BJ (cell line): Measurements from ENCODE around the gene MTM1. TPM values are rescaled to one million over a fixed set of nuclear protein-coding genes. Genes with fewer than 3 reads are reported as not detected.
A peak's percentile ranks its signal among the peaks of the same experiment; 100 is the strongest.

Source experiments
- CTCF ChIA-PET: fragments of 350-600 bp; formaldehyde crosslinking; extraction: SDS; loops from one replicate; lab custom pipeline; 2021; ENCODE audit warnings: antibody characterized with exemption, inconsistent platforms; lab: Yijun Ruan, JAX
- POLR2A ChIA-PET: fragments of 300-600 bp; sonication (Branson Sonifier 250); formaldehyde crosslinking; extraction: SDS; loops from one replicate; lab custom pipeline; 2021; ENCODE audit warnings: antibody characterized with exemption; lab: Charles Lee
- DNase-seq: peaks from one replicate; pipeline ENCODE4 v3.0.0-alpha.2; 2011; ENCODE audit warnings: low read depth
- H3K27me3 ChIP-seq: 2 replicates; pipeline ENCODE4 v1.6.0; 2011; ENCODE audit warnings: low read length; ENCODE audit not compliant: control insufficient read depth, insufficient read depth
- H3K36me3 ChIP-seq: 2 replicates; pipeline ENCODE4 v1.5.1; 2011; ENCODE audit warnings: low read length; ENCODE audit not compliant: control insufficient read depth, insufficient read depth
- H3K4me3 ChIP-seq: 2 replicates; pipeline ENCODE4 v1.5.1; 2011; ENCODE audit warnings: low read depth, mild to moderate bottlenecking, control low read depth, low read length
- polyA plus RNA-seq: library from polyadenylated mRNA; depleted of rRNA; stranded (reverse); fragments of >200 nt; gene quantifications from 2 replicates; pipeline ENCODE4 v1.2.3, GENCODE V29; 2011
- TF ChIP-seq, protein P1 (sequence below): IDR thresholded peaks from 2 replicates; pipeline ENCODE4 v1.5.1; 2011; ENCODE audit warnings: low read depth, mild to moderate bottlenecking, control low read depth, inconsistent platforms, low read length, moderate library complexity; ENCODE audit not compliant: insufficient read depth

Gene MTM1
- polyA plus RNA-seq, 1 experiment, result 2.6 TPM

DNA sequence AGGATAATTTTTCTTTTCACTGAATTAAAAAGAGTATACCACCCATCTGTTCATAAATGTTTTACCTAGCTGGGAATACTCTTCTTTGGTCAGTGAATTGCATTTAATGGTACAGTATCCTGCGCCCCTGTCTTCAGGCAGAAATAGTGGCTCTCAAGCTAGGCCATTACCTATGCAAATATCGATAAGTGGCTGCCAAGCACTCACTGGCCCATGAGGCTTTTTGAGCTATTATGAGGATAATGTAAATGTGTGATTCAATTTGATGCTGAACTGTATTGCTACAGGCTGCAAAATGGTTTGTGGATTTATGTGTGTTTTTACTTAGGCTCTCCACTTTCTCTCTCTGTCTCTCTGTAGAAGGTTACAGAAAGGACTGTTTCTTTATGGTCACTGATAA lies 94.7 kb downstream of the MTM1 start:
- CTCF ChIA-PET, result interaction anchor here (1.1 kb wide), 1 partner anchor 52 kb away, joined by 3 read pairs; no protein-coding TSS in a partner anchor
- POLR2A ChIA-PET, result no interaction called here
- DNase-seq, result no peak
- no peaks in the 10 kb centered on the region; the same call in 1 of the 2 replicates for H3K36me3 ChIP-seq
- H3K27me3 ChIP-seq, result no peaks in the 10 kb centered on the region
- no peak overlapping the region for H3K4me3 ChIP-seq
- TF ChIP-seq, protein P1, sequence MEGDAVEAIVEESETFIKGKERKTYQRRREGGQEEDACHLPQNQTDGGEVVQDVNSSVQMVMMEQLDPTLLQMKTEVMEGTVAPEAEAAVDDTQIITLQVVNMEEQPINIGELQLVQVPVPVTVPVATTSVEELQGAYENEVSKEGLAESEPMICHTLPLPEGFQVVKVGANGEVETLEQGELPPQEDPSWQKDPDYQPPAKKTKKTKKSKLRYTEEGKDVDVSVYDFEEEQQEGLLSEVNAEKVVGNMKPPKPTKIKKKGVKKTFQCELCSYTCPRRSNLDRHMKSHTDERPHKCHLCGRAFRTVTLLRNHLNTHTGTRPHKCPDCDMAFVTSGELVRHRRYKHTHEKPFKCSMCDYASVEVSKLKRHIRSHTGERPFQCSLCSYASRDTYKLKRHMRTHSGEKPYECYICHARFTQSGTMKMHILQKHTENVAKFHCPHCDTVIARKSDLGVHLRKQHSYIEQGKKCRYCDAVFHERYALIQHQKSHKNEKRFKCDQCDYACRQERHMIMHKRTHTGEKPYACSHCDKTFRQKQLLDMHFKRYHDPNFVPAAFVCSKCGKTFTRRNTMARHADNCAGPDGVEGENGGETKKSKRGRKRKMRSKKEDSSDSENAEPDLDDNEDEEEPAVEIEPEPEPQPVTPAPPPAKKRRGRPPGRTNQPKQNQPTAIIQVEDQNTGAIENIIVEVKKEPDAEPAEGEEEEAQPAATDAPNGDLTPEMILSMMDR, result no peak

DNA sequence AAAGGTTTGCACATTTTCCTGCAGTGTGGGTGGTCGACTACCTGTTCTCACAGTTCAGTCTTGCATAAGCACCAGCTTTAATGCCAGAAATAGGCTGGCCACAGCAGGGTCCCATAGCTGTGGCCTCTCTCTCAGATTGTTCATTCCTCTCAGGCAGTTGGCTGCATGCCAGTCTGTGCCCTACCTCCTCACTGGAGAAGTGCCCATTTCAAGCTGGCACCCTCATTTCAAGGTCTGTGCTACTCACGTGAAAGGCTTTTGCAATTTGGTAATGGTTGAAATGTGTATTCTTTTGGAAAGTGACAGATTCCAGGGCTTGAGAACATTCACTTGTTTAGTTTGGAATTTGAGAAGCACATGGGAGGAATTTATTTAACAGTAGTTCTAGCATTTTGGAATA lies 95.9 kb downstream of the MTM1 start:
- Histone ChIP-seq H3K4me3 (no peak overlapping the region), H3K36me3 (no peaks in the 10 kb centered on the region; the same call in 1 of the 2 replicates), H3K27me3 (no peaks in the 10 kb centered on the region)
- TF ChIP-seq, protein P1, result no peak
- DNase-seq, result no peak
- POLR2A ChIA-PET, result no interaction called here
- CTCF ChIA-PET, result no interaction called here

DNA sequence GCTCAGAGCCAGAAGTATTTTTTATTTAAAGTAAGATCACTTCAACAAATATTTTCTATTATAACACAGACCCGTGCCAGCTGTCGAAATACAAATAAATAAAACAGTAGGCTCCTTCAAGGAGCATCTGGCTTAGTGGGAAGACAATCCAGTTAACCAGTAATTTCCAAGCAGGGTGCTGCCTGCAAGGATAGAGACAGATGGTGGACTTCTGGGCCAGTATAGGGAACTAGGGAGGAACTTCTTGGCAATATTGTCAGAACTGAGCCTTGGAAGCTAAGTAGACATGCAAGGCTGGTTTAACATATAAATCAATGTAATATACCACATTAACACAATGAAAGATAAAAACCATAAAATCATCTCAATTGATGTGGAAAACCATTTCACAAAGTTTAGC lies 107.8 kb downstream of the MTM1 start:
- Histone ChIP-seq H3K4me3 (no peak overlapping the region), H3K27me3 (no peaks in the 10 kb centered on the region), H3K36me3 (no peaks in the 10 kb centered on the region)
- CTCF ChIA-PET, result no interaction called here
- no peak for DNase-seq
- TF ChIP-seq, protein P1, result no peak
- POLR2A ChIA-PET, result no interaction called here

DNA sequence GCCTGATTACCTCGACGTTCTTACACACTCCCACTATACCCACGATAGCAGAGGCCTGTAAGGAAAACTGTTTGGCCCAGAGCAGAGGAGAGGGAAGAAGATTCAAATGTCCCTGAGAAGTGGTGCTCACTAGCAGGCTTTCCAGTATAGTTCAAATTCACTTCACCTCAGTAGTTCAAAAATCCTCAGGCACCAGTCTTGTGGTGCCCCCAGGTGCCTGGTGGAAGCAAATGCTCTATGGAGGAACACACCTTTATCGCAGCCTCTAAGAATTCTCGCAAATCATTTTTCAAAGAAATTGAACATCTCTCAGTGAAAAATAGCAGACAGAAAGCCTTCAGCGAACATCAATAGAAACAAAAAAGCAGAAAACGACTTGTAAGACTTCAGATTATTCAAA lies 112.6 kb downstream of the MTM1 start:
- ChIA-PET POLR2A (no interaction called here), CTCF (interaction anchor here (0.6 to 1.1 kb wide), 2 partner anchors 9 to 321 kb away, joined by 3 read pairs; no protein-coding TSS in a partner anchor)
- Histone ChIP-seq H3K36me3 (no peaks in the 10 kb centered on the region), H3K4me3 (no peak overlapping the region), H3K27me3 (no peaks in the 10 kb centered on the region)
- TF ChIP-seq, protein P1, result peak; percentile 40
- no peak for DNase-seq

DNA sequence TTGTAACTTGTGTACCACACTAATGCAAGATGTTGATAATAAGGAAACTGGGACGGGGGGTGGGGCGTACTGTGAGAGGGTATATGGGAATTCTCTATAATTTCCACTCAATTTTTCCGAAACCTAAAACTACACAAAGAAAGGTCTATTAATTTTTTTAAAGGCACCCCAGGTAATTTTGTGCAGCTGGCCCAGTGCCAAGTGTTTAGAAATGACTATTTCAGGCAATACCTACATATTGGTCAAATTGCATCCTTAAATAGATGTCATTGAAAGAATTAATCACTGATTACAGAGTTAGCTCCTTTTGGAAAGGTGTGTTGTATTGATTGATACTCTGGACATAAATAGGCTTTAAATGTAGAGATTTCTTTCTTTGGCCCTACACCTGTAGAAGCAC lies 114.7 kb downstream of the MTM1 start:
- DNase-seq, result no peak
- Histone ChIP-seq H3K36me3 (no peaks in the 10 kb centered on the region), H3K27me3 (no peaks in the 10 kb centered on the region), H3K4me3 (no peak overlapping the region)
- POLR2A ChIA-PET, result no interaction called here
- CTCF ChIA-PET, result interaction anchor here (0.7 to 2.1 kb wide), 8 partner anchors 11 to 83 kb away, joined by 3 to 12 read pairs (median 4); no protein-coding TSS in a partner anchor
- TF ChIP-seq, protein P1, result no peak
